HG03066 (cell line): ENCODE data around the gene RENBP.

ENCODE experiments used
- ATAC-seq: cut with Tn5 transposase; IDR thresholded peaks from one replicate; pipeline ENCODE4 v1.9.1; 2021; ENCODE audit warnings: low read depth; ENCODE audit not compliant: unreplicated experiment

RENBP gene

GRCh38 chrX:153922932-153923857 is 21.2 kb downstream of the RENBP start:
- no peak for ATAC-seq

- no peak for ATAC-seq
Observed at GRCh38 chrX:153921511-153922446, 22.7 kb downstream of the RENBP start.

GRCh38 chrX:153921070-153921469 is 23.4 kb downstream of the RENBP start:
- no peak for ATAC-seq

- ATAC-seq = no peak
Observed at GRCh38 chrX:153920546-153920945, 23.9 kb downstream of the RENBP start.

- no peak for ATAC-seq
Observed at GRCh38 chrX:153919281-153919680, 25.2 kb downstream of the RENBP start.

GRCh38 chrX:153917869-153918268 is 26.6 kb downstream of the RENBP start:
- no peak for ATAC-seq

- no peak for ATAC-seq
Observed at GRCh38 chrX:153913701-153914100, 30.7 kb downstream of the RENBP start.

GRCh38 chrX:153913211-153913610 is 31.2 kb downstream of the RENBP start:
- ATAC-seq = no peak

- no peak for ATAC-seq
Observed at GRCh38 chrX:153911798-153912197, 32.6 kb downstream of the RENBP start.

- no peak for ATAC-seq
Observed at GRCh38 chrX:153910446-153910845, 34.0 kb downstream of the RENBP start.

GRCh38 chrX:153909980-153910360 is 34.5 kb downstream of the RENBP start:
- ATAC-seq = no peak

- ATAC-seq = no peak
Observed at GRCh38 chrX:153909024-153909979, 35.1 kb downstream of the RENBP start.

- no peak for ATAC-seq
Observed at GRCh38 chrX:153908219-153908860, 36.1 kb downstream of the RENBP start.

- ATAC-seq = no peak
Observed at GRCh38 chrX:153907456-153907855, 37.0 kb downstream of the RENBP start.

GRCh38 chrX:153906126-153906917 is 38.1 kb downstream of the RENBP start:
- ATAC-seq = no peak

- ATAC-seq = no peak
Observed at GRCh38 chrX:153905481-153906095, 38.9 kb downstream of the RENBP start.

GRCh38 chrX:153903991-153904957 is 40.2 kb downstream of the RENBP start, which contains the start of gene AVPR2:
AVPR2 (plus strand) TSS chrX:153904673; CDS start chrX:153905146, 473 bp downstream.
- no peak for ATAC-seq
